H1 (cell line): Measurements from ENCODE around the gene GBGT1.

ENCODE experiments used
- HDAC2 ChIP-seq, 2 experiments: fragments of 300-600 bp in 1 of 2; sonication (generic) in 1 of 2; IDR thresholded peaks; 2 replicates each; pipeline ENCODE4 v1.6.1; 2011 to 2012; ENCODE audit warnings: low read depth in 2 of 2, low read length in 2 of 2, mild to moderate bottlenecking in 2 of 2, moderate library complexity in 2 of 2, borderline replicate concordance in 1 of 2, inconsistent platforms in 1 of 2
- HDAC6 ChIP-seq: IDR thresholded peaks from one replicate; pipeline ENCODE4 v1.7.1; 2012; ENCODE audit warnings: low read depth, mild to moderate bottlenecking, inconsistent platforms, low read length, moderate library complexity
- KDM5A ChIP-seq: fragments of 200-600 bp; IDR thresholded peaks from 2 replicates; pipeline ENCODE4 v1.7.1; 2012; ENCODE audit warnings: mild to moderate bottlenecking, low read length, inconsistent platforms, mixed read lengths
- MAFK ChIP-seq: IDR thresholded peaks from 2 replicates; pipeline ENCODE4 v1.6.1; 2012; ENCODE audit warnings: low read depth, mild to moderate bottlenecking, improper control_type of control experiment, low read length
- NRF1 ChIP-seq: IDR thresholded peaks from 2 replicates; pipeline ENCODE4 v1.6.1; 2011; ENCODE audit warnings: mild to moderate bottlenecking, low read depth, low read length, improper control_type of control experiment
- POLR2A ChIP-seq, 2 experiments: IDR thresholded peaks; 1 replicate in 1 of 2; 2 replicates in 1 of 2; pipeline ENCODE4 v1.6.1; 2011; ENCODE audit warnings: low read depth in 2 of 2, low read length in 2 of 2, mild to moderate bottlenecking in 2 of 2; ENCODE audit errors: control extremely low read depth in 1 of 2
- POLR2AphosphoS5 ChIP-seq: IDR thresholded peaks from 2 replicates; pipeline ENCODE4 v1.6.1; 2011; ENCODE audit warnings: low read depth, low read length
- RFX5 ChIP-seq: IDR thresholded peaks from 2 replicates; pipeline ENCODE4 v1.6.1; 2011; ENCODE audit warnings: low read depth, low read length, improper control_type of control experiment, borderline replicate concordance
- SIN3A ChIP-seq, 2 experiments: IDR thresholded peaks in 1 of 2; conservative IDR thresholded peaks in 1 of 2; 2 replicates each; pipeline ENCODE4 v1.6.1; 2011 to 2012; ENCODE audit warnings: low read length in 2 of 2, improper control_type of control experiment in 1 of 2, low read depth in 1 of 2, mild to moderate bottlenecking in 1 of 2
- ZNF274 ChIP-seq: IDR thresholded peaks from 2 replicates; pipeline ENCODE4 v1.7.0; 2012; ENCODE audit warnings: low read length, borderline replicate concordance; ENCODE audit errors: extremely low read depth
- TF ChIP-seq, protein P1 (sequence below): IDR thresholded peaks from 2 replicates; pipeline ENCODE4 v1.6.1; 2012; ENCODE audit warnings: low read length, inconsistent platforms
- TF ChIP-seq, protein P2 (sequence below), 3 experiments: IDR thresholded peaks; 1 replicate in 2 of 3; 2 replicates in 1 of 3; pipeline versions ENCODE4 v1.5.1 to v1.6.1; 2011; ENCODE audit warnings: low read length in 3 of 3, mild to moderate bottlenecking in 3 of 3, inconsistent platforms in 2 of 3, low read depth in 1 of 3, moderate library complexity in 1 of 3; ENCODE audit not compliant: insufficient read depth in 1 of 3; ENCODE audit errors: control extremely low read depth in 1 of 3

DNA sequence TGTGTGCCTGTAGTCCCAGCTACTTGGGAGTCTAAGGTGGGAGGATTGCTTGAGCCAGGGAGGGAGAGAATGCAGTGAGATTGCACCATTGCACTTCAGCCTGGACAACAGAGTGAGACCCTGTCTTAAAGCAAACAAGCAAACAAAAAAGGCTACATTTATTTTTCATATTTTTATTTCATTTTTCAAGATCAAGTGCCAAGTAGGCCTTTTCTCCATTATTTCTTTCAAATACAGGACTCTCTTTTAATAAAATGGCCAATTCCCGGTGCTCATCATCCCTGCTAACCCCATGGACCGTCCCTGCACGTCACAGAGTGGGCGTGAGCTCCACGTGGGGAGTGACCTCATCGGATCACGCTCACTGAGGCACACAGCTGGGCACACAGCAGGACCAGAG, 9.3 kb upstream of the GBGT1 start:
- TF ChIP-seq, protein P1, sequence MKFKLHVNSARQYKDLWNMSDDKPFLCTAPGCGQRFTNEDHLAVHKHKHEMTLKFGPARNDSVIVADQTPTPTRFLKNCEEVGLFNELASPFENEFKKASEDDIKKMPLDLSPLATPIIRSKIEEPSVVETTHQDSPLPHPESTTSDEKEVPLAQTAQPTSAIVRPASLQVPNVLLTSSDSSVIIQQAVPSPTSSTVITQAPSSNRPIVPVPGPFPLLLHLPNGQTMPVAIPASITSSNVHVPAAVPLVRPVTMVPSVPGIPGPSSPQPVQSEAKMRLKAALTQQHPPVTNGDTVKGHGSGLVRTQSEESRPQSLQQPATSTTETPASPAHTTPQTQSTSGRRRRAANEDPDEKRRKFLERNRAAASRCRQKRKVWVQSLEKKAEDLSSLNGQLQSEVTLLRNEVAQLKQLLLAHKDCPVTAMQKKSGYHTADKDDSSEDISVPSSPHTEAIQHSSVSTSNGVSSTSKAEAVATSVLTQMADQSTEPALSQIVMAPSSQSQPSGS, result no peak
- no peak for TF ChIP-seq KDM5A
- no peak for TF ChIP-seq ZNF274
- TF ChIP-seq HDAC6, result no peak
- no peak for TF ChIP-seq POLR2AphosphoS5
- no peak for TF ChIP-seq HDAC2 (IDR thresholded peaks at IDR 0.05; ENCODE audit: borderline replicate concordance in 1 of 2, low read depth in 2 of 2, low read length in 2 of 2)
- no peak for TF ChIP-seq POLR2A (IDR thresholded peaks at IDR 0.05; ENCODE audit: control extremely low read depth in 1 of 2, low read depth in 2 of 2, low read length in 2 of 2)
- no peak for TF ChIP-seq SIN3A (conservative IDR thresholded peaks at IDR 0.05 in 1 of 2, IDR thresholded peaks at IDR 0.05 in 1 of 2; ENCODE audit: low read depth in 1 of 2, low read length in 2 of 2)
- TF ChIP-seq, protein P2, sequence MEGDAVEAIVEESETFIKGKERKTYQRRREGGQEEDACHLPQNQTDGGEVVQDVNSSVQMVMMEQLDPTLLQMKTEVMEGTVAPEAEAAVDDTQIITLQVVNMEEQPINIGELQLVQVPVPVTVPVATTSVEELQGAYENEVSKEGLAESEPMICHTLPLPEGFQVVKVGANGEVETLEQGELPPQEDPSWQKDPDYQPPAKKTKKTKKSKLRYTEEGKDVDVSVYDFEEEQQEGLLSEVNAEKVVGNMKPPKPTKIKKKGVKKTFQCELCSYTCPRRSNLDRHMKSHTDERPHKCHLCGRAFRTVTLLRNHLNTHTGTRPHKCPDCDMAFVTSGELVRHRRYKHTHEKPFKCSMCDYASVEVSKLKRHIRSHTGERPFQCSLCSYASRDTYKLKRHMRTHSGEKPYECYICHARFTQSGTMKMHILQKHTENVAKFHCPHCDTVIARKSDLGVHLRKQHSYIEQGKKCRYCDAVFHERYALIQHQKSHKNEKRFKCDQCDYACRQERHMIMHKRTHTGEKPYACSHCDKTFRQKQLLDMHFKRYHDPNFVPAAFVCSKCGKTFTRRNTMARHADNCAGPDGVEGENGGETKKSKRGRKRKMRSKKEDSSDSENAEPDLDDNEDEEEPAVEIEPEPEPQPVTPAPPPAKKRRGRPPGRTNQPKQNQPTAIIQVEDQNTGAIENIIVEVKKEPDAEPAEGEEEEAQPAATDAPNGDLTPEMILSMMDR (IDR thresholded peaks at IDR 0.05; ENCODE audit: control extremely low read depth in 1 of 3, insufficient read depth in 1 of 3, low read depth in 1 of 3, low read length in 3 of 3), result no peak
- no peak for TF ChIP-seq MAFK
- TF ChIP-seq NRF1, result no peak
- TF ChIP-seq RFX5, result no peak
